ENCODE data around the gene TMTC2. TPM values are rescaled to one million over a fixed set of nuclear protein-coding genes. Genes with fewer than 3 reads are reported as not detected.

TMTC2 gene
- total and polyA plus RNA-seq, 10 of the 15 experiments (the other 5 are each of a cell fraction or from before 2014, with no cell fraction given), result 0.14 to 9.7 (median 1.2) TPM

DNA sequence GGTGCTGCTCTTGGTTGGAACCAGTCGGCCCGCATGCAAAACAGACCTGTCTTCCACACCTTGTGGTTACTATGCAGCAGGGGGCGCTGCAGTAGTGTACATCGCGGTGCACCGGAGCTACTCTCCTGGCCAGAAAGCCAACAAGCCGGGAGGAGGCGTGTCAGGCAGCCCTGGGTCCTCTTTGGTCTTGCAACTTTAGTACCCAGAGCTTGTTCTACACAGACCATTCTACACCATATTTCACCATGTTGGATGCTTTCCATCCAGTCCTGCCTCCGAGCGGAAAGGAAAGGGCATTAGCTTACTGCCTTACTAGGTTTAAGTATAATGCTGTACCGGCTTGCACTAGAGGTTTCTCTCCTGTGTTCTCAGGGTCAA lies 927 bp upstream of the TMTC2 start (continued):
- no peak for TF ChIP-seq ZNF687 (IDR thresholded peaks at IDR 0.05)
- TF ChIP-seq ZNF622 (IDR thresholded peaks at IDR 0.05), result no peak
- peak; percentile 95 for TF ChIP-seq RAD21 (IDR thresholded peaks at IDR 0.05; ENCODE audit: insufficient read depth, low read depth, low read length)
- no peak for TF ChIP-seq TCF12 (IDR thresholded peaks at IDR 0.05; ENCODE audit: low read depth, low read length)
- no peak for TF ChIP-seq NR2C1 (IDR thresholded peaks at IDR 0.05)
- no peak for TF ChIP-seq FOS (IDR thresholded peaks at IDR 0.05; ENCODE audit: borderline replicate concordance, extremely low read depth, insufficient read length)
- TF ChIP-seq CREM (IDR thresholded peaks at IDR 0.05; ENCODE audit: low read depth), result no peak
- no peak for TF ChIP-seq EED (IDR thresholded peaks at IDR 0.05; ENCODE audit: low read depth)
- no peak for TF ChIP-seq SRF (IDR thresholded peaks at IDR 0.05; ENCODE audit: low read depth in 2 of 2, low read length in 2 of 2)
- no peak for TF ChIP-seq DPF2 (IDR thresholded peaks at IDR 0.05)
- TF ChIP-seq, protein P1, sequence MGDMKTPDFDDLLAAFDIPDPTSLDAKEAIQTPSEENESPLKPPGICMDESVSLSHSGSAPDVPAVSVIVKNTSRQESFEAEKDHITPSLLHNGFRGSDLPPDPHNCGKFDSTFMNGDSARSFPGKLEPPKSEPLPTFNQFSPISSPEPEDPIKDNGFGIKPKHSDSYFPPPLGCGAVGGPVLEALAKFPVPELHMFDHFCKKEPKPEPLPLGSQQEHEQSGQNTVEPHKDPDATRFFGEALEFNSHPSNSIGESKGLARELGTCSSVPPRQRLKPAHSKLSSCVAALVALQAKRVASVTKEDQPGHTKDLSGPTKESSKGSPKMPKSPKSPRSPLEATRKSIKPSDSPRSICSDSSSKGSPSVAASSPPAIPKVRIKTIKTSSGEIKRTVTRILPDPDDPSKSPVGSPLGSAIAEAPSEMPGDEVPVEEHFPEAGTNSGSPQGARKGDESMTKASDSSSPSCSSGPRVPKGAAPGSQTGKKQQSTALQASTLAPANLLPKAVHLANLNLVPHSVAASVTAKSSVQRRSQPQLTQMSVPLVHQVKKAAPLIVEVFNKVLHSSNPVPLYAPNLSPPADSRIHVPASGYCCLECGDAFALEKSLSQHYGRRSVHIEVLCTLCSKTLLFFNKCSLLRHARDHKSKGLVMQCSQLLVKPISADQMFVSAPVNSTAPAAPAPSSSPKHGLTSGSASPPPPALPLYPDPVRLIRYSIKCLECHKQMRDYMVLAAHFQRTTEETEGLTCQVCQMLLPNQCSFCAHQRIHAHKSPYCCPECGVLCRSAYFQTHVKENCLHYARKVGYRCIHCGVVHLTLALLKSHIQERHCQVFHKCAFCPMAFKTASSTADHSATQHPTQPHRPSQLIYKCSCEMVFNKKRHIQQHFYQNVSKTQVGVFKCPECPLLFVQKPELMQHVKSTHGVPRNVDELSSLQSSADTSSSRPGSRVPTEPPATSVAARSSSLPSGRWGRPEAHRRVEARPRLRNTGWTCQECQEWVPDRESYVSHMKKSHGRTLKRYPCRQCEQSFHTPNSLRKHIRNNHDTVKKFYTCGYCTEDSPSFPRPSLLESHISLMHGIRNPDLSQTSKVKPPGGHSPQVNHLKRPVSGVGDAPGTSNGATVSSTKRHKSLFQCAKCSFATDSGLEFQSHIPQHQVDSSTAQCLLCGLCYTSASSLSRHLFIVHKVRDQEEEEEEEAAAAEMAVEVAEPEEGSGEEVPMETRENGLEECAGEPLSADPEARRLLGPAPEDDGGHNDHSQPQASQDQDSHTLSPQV (IDR thresholded peaks at IDR 0.05), result 0 out of 2 replicates have a peak, but pooled peaks have one; percentile 43
- peak; percentile 78; the same call in 1 of the 2 replicates for TF ChIP-seq STAT1 (conservative IDR thresholded peaks at IDR 0.05)
- TF ChIP-seq NFIC (IDR thresholded peaks at IDR 0.05; ENCODE audit: low read depth, low read length), result no peak
- TF ChIP-seq, protein P2, sequence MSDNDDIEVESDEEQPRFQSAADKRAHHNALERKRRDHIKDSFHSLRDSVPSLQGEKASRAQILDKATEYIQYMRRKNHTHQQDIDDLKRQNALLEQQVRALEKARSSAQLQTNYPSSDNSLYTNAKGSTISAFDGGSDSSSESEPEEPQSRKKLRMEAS (IDR thresholded peaks at IDR 0.05; ENCODE audit: low read depth, low read length), result no peak
- TF ChIP-seq SMAD1 (IDR thresholded peaks at IDR 0.05; ENCODE audit: low read depth, partially characterized antibody), result no peak
- no peak for TF ChIP-seq KLF5 (IDR thresholded peaks at IDR 0.05; ENCODE audit: partially characterized antibody)
- no peak for TF ChIP-seq EP300 (IDR thresholded peaks at IDR 0.05; ENCODE audit: borderline replicate concordance in 1 of 2, control insufficient read depth in 1 of 2, low read depth in 2 of 2, low read length in 2 of 2)
- TF ChIP-seq, protein P3, sequence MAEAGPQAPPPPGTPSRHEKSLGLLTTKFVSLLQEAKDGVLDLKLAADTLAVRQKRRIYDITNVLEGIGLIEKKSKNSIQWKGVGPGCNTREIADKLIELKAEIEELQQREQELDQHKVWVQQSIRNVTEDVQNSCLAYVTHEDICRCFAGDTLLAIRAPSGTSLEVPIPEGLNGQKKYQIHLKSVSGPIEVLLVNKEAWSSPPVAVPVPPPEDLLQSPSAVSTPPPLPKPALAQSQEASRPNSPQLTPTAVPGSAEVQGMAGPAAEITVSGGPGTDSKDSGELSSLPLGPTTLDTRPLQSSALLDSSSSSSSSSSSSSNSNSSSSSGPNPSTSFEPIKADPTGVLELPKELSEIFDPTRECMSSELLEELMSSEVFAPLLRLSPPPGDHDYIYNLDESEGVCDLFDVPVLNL (IDR thresholded peaks at IDR 0.05; ENCODE audit: low read depth, low read length), result no peak
- no peak for TF ChIP-seq EGR1 (IDR thresholded peaks at IDR 0.05; ENCODE audit: borderline replicate concordance in 1 of 2, low read depth in 2 of 2, low read length in 2 of 2)
- TF ChIP-seq SMAD5 (IDR thresholded peaks at IDR 0.05; ENCODE audit: low read depth), result no peak
- TF ChIP-seq SIN3A (IDR thresholded peaks at IDR 0.05; ENCODE audit: low read depth, low read length), result no peak; the same call in 1 of the 2 replicates
- no peak for TF ChIP-seq NFYB (IDR thresholded peaks at IDR 0.05; ENCODE audit: insufficient read depth, low read depth, low read length)
- no peak for TF ChIP-seq TCF3 (IDR thresholded peaks at IDR 0.05; ENCODE audit: borderline replicate concordance, insufficient read depth, low read depth, low read length)

Data from GM12878 (cell line).